Measurements from ENCODE around the gene TEX11. TPM values are rescaled to one million over a fixed set of nuclear protein-coding genes. Genes with fewer than 3 reads are reported as not detected.

The TEX11 gene
- polyA plus RNA-seq (2012; rRNA removed): not detected in 2 replicates
- 0.01 TPM in 1 of 2 replicates, not detected in the other for polyA plus RNA-seq (2012; cell fraction: cytosol; rRNA removed)
- polyA plus RNA-seq (2012; cell fraction: nucleus; rRNA removed): not detected in 2 replicates

DNA sequence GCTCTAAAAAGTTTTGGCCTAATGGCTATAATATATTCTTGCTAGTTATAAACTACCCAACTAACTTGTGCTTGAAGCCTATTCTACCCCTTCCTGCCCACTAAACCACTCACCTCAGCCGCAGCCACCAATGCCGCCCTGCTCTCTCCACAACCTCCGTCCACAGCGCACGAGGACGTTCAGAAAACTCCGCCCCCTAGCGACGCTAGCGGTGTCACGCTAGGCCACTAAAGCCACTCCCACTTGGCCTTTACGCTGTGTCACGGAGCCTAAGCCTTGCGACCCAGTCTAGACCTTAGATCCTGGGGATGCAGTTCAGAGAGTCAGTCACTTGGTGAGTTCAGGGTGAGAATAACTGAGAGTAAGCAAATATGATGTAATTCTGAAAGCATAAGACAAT, at the start of gene TEX11:
Gene TEX11, minus strand, starts transcription at position 171 of the 400 bp plus-strand sequence. CDS start 922 bp downstream, outside the sequence.
- H3K27me3 ChIP-seq (ENCODE audit: insufficient read depth): peaks cover 9% of the 10 kb centered on the region; the same call in 1 of the 2 replicates
- no peak within 1 kb of the TSS for H2AFZ ChIP-seq (ENCODE audit: low read depth)
- ChIA-PET CTCF (interaction anchor here (0.9 kb wide), 1 partner anchor 174 kb away, joined by 3 read pairs; no protein-coding TSS in a partner anchor), POLR2A (no interaction called here)
- no peaks in the 10 kb centered on the region for H3F3A ChIP-seq (replicated peaks; ENCODE audit: insufficient read depth)
- no peak within 1 kb of the TSS for H3K9ac ChIP-seq
- no peak for DNase-seq
- no peaks in the 10 kb centered on the region for H3K9me2 ChIP-seq
- no peak within 1 kb of the TSS for H3K4me2 ChIP-seq
- H3K9me3 ChIP-seq: no peaks in the 10 kb centered on the region
- H3K79me2 ChIP-seq (ENCODE audit: insufficient read depth): no peaks in the 10 kb centered on the region
- WGBS (ENCODE audit: low lambda C conversion rate): 55% methylated on average over 14 of the region's 14 CpGs
- no peaks in the 10 kb centered on the region for H3K36me3 ChIP-seq (replicated peaks in 1 of 2; ENCODE audit: control insufficient read depth in 1 of 2, insufficient read depth in 2 of 2, low read length in 1 of 2)
- H4K20me1 ChIP-seq (ENCODE audit: insufficient read depth): no peaks in the 10 kb centered on the region
- TF ChIP-seq, protein P1, sequence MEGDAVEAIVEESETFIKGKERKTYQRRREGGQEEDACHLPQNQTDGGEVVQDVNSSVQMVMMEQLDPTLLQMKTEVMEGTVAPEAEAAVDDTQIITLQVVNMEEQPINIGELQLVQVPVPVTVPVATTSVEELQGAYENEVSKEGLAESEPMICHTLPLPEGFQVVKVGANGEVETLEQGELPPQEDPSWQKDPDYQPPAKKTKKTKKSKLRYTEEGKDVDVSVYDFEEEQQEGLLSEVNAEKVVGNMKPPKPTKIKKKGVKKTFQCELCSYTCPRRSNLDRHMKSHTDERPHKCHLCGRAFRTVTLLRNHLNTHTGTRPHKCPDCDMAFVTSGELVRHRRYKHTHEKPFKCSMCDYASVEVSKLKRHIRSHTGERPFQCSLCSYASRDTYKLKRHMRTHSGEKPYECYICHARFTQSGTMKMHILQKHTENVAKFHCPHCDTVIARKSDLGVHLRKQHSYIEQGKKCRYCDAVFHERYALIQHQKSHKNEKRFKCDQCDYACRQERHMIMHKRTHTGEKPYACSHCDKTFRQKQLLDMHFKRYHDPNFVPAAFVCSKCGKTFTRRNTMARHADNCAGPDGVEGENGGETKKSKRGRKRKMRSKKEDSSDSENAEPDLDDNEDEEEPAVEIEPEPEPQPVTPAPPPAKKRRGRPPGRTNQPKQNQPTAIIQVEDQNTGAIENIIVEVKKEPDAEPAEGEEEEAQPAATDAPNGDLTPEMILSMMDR (IDR thresholded peaks at IDR 0.05): peak; percentile 19; the same call in 1 of the 2 replicates
- no peak for TF ChIP-seq POLR2AphosphoS5 (IDR thresholded peaks at IDR 0.05; ENCODE audit: low read depth, low read length)
- no peak within 1 kb of the TSS for H3K4me3 ChIP-seq (ENCODE audit: low read depth in 2 of 2, low read length in 1 of 2)
- H3K4me1 ChIP-seq (ENCODE audit: control insufficient read depth in 1 of 2, insufficient read depth in 2 of 2, low read depth in 1 of 2, low read length in 1 of 2): no peaks in the 10 kb centered on the region
- H3K27ac ChIP-seq (ENCODE audit: low read depth in 2 of 2, low read length in 1 of 2): no peak within 1 kb of the TSS

DNA sequence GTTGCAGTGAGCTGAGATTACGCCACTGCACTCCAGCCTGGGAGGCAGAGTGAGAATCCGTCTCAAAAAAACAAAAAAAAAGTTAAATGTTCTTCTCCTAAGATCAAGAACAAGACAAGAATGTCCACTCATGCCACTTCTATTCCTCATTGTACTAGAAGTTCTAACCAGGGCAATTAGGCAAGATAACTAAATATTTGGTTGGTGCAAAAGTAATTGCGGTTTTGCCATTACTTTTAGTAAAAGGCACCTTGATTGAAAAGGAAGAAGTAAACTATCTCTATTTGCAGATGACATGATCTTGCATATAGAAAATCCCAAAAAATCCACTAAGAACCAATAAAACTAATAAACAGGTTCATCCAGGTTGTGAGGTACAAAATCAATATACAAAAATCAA, 46.4 kb upstream of the TEX11 start:
- ChIA-PET POLR2A (no interaction called here), CTCF (no interaction called here)
- Histone ChIP-seq H3K9me3 (no peaks in the 10 kb centered on the region), H3K27me3 (ENCODE audit: insufficient read depth) (peaks cover 6% of the 10 kb centered on the region; the same call in 1 of the 2 replicates), H3K9ac (no peak overlapping the region), H3K9me2 (no peaks in the 10 kb centered on the region), H2AFZ (ENCODE audit: low read depth) (no peak overlapping the region), H4K20me1 (ENCODE audit: insufficient read depth) (no peaks in the 10 kb centered on the region), H3K27ac (ENCODE audit: low read depth in 2 of 2, low read length in 1 of 2) (no peak overlapping the region), H3K79me2 (ENCODE audit: insufficient read depth) (no peaks in the 10 kb centered on the region), H3K4me3 (ENCODE audit: low read depth in 2 of 2, low read length in 1 of 2) (no peak overlapping the region), H3K4me2 (no peak overlapping the region), H3K4me1 (ENCODE audit: control insufficient read depth in 1 of 2, insufficient read depth in 2 of 2, low read depth in 1 of 2, low read length in 1 of 2) (no peaks in the 10 kb centered on the region), H3K36me3 (replicated peaks in 1 of 2; ENCODE audit: control insufficient read depth in 1 of 2, insufficient read depth in 2 of 2, low read length in 1 of 2) (no peaks in the 10 kb centered on the region), H3F3A (replicated peaks; ENCODE audit: insufficient read depth) (no peaks in the 10 kb centered on the region)
- DNase-seq: no peak
- WGBS (ENCODE audit: low lambda C conversion rate): 73% methylated on average over 3 of the region's 3 CpGs
- no peak for TF ChIP-seq JUND (IDR thresholded peaks at IDR 0.05)
- TF ChIP-seq, protein P2, sequence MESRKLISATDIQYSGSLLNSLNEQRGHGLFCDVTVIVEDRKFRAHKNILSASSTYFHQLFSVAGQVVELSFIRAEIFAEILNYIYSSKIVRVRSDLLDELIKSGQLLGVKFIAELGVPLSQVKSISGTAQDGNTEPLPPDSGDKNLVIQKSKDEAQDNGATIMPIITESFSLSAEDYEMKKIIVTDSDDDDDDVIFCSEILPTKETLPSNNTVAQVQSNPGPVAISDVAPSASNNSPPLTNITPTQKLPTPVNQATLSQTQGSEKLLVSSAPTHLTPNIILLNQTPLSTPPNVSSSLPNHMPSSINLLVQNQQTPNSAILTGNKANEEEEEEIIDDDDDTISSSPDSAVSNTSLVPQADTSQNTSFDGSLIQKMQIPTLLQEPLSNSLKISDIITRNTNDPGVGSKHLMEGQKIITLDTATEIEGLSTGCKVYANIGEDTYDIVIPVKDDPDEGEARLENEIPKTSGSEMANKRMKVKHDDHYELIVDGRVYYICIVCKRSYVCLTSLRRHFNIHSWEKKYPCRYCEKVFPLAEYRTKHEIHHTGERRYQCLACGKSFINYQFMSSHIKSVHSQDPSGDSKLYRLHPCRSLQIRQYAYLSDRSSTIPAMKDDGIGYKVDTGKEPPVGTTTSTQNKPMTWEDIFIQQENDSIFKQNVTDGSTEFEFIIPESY (IDR thresholded peaks at IDR 0.05; ENCODE audit: borderline replicate concordance, low read depth): no peak
- TF ChIP-seq MEF2A (IDR thresholded peaks at IDR 0.05; ENCODE audit: borderline replicate concordance, low read depth): no peak
- no peak for TF ChIP-seq ELF1 (IDR thresholded peaks at IDR 0.05)
- TF ChIP-seq, protein P3, sequence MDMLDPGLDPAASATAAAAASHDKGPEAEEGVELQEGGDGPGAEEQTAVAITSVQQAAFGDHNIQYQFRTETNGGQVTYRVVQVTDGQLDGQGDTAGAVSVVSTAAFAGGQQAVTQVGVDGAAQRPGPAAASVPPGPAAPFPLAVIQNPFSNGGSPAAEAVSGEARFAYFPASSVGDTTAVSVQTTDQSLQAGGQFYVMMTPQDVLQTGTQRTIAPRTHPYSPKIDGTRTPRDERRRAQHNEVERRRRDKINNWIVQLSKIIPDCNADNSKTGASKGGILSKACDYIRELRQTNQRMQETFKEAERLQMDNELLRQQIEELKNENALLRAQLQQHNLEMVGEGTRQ (IDR thresholded peaks at IDR 0.05; ENCODE audit: borderline replicate concordance, low read depth, low read length): no peak
- TF ChIP-seq, protein P4, sequence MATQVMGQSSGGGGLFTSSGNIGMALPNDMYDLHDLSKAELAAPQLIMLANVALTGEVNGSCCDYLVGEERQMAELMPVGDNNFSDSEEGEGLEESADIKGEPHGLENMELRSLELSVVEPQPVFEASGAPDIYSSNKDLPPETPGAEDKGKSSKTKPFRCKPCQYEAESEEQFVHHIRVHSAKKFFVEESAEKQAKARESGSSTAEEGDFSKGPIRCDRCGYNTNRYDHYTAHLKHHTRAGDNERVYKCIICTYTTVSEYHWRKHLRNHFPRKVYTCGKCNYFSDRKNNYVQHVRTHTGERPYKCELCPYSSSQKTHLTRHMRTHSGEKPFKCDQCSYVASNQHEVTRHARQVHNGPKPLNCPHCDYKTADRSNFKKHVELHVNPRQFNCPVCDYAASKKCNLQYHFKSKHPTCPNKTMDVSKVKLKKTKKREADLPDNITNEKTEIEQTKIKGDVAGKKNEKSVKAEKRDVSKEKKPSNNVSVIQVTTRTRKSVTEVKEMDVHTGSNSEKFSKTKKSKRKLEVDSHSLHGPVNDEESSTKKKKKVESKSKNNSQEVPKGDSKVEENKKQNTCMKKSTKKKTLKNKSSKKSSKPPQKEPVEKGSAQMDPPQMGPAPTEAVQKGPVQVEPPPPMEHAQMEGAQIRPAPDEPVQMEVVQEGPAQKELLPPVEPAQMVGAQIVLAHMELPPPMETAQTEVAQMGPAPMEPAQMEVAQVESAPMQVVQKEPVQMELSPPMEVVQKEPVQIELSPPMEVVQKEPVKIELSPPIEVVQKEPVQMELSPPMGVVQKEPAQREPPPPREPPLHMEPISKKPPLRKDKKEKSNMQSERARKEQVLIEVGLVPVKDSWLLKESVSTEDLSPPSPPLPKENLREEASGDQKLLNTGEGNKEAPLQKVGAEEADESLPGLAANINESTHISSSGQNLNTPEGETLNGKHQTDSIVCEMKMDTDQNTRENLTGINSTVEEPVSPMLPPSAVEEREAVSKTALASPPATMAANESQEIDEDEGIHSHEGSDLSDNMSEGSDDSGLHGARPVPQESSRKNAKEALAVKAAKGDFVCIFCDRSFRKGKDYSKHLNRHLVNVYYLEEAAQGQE (IDR thresholded peaks at IDR 0.05; ENCODE audit: low read depth, low read length): no peak
- no peak for TF ChIP-seq RFX5 (IDR thresholded peaks at IDR 0.05; ENCODE audit: low read length)
- no peak for TF ChIP-seq FOXM1 (IDR thresholded peaks at IDR 0.05; ENCODE audit: low read depth)
- TF ChIP-seq RXRA (IDR thresholded peaks at IDR 0.05; ENCODE audit: borderline replicate concordance, low read depth): no peak
- TF ChIP-seq TCF12 (IDR thresholded peaks at IDR 0.05): no peak
- TF ChIP-seq, protein P5, sequence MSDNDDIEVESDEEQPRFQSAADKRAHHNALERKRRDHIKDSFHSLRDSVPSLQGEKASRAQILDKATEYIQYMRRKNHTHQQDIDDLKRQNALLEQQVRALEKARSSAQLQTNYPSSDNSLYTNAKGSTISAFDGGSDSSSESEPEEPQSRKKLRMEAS (IDR thresholded peaks at IDR 0.05; ENCODE audit: low read depth): no peak
- TF ChIP-seq, protein P6, sequence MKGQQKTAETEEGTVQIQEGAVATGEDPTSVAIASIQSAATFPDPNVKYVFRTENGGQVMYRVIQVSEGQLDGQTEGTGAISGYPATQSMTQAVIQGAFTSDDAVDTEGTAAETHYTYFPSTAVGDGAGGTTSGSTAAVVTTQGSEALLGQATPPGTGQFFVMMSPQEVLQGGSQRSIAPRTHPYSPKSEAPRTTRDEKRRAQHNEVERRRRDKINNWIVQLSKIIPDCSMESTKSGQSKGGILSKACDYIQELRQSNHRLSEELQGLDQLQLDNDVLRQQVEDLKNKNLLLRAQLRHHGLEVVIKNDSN (IDR thresholded peaks at IDR 0.05; ENCODE audit: borderline replicate concordance, low read depth): no peak
- TF ChIP-seq, protein P7, sequence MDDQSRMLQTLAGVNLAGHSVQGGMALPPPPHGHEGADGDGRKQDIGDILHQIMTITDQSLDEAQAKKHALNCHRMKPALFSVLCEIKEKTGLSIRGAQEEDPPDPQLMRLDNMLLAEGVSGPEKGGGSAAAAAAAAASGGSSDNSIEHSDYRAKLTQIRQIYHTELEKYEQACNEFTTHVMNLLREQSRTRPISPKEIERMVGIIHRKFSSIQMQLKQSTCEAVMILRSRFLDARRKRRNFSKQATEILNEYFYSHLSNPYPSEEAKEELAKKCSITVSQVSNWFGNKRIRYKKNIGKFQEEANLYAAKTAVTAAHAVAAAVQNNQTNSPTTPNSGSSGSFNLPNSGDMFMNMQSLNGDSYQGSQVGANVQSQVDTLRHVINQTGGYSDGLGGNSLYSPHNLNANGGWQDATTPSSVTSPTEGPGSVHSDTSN (IDR thresholded peaks at IDR 0.05): no peak
- no peak for TF ChIP-seq RCOR1 (IDR thresholded peaks at IDR 0.05; ENCODE audit: low read length)
- TF ChIP-seq SMC3 (IDR thresholded peaks at IDR 0.05; ENCODE audit: low read depth, low read length): no peak
- no peak for TF ChIP-seq TAF1 (IDR thresholded peaks at IDR 0.05; ENCODE audit: borderline replicate concordance, low read depth, low read length)
